Gastrocnemius medialis (tissue), 4 donors: ENCODE results near the gene RAD17.

Experiments used
- POLR2A ChIP-seq, 2 donors: fragments of 450-650 bp; IDR thresholded peaks; one replicate each; pipeline ENCODE4 v1.6.1; 2017; ENCODE audit warnings: antibody characterized with exemption in 2 of 2, mild to moderate bottlenecking in 2 of 2, moderate library complexity in 2 of 2
- TF ChIP-seq, protein P1 (sequence below), 5 experiments: fragments of 450-650 bp in 3 of 5; fragments of 200-600 bp in 2 of 5; sonication (generic) in 2 of 5; IDR thresholded peaks in 4 of 5; conservative IDR thresholded peaks in 1 of 5; 1 replicate in 4 of 5; 2 replicates in 1 of 5; pipeline ENCODE4 v1.5.1; 2016 to 2019; ENCODE audit warnings: antibody characterized with exemption in 5 of 5, mild to moderate bottlenecking in 3 of 5, moderate library complexity in 3 of 5

- TF ChIP-seq, protein P1, sequence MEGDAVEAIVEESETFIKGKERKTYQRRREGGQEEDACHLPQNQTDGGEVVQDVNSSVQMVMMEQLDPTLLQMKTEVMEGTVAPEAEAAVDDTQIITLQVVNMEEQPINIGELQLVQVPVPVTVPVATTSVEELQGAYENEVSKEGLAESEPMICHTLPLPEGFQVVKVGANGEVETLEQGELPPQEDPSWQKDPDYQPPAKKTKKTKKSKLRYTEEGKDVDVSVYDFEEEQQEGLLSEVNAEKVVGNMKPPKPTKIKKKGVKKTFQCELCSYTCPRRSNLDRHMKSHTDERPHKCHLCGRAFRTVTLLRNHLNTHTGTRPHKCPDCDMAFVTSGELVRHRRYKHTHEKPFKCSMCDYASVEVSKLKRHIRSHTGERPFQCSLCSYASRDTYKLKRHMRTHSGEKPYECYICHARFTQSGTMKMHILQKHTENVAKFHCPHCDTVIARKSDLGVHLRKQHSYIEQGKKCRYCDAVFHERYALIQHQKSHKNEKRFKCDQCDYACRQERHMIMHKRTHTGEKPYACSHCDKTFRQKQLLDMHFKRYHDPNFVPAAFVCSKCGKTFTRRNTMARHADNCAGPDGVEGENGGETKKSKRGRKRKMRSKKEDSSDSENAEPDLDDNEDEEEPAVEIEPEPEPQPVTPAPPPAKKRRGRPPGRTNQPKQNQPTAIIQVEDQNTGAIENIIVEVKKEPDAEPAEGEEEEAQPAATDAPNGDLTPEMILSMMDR (IDR thresholded peaks at IDR 0.05 in 4 of 5, conservative IDR thresholded peaks at IDR 0.05 in 1 of 5), result no peak
- no peak for TF ChIP-seq POLR2A (IDR thresholded peaks at IDR 0.05)
These were observed 47.1 kb downstream of the RAD17 start for GRCh38 chr5:69416699-69417098.
